PC-9 (cell line): ENCODE data around the gene PDE8A. TPM values are rescaled to one million over a fixed set of nuclear protein-coding genes. Genes with fewer than 3 reads are reported as not detected.

Experiments
- BruUV-seq: library from RNA; stranded (reverse); fragments of 400-500 nt; replicated peaks from 2 replicates; lab custom pipeline; 2021; lab: Mats Ljungman, UMichigan
- CTCF ChIA-PET: fragments of 300-600 bp; sonication (Branson Sonifier 250); formaldehyde crosslinking; loops from one replicate; lab custom pipeline; 2022; ENCODE audit warnings: antibody characterized with exemption; lab: Charles Lee
- POLR2A ChIA-PET: fragments of 300-600 bp; sonication (Branson Sonifier 250); formaldehyde crosslinking; loops from one replicate; lab custom pipeline; 2022; ENCODE audit warnings: antibody characterized with exemption; ENCODE audit not compliant: unreplicated experiment; lab: Charles Lee
- DNase-seq, 2 experiments: peaks; one replicate each; pipeline versions ENCODE4 v3.0.0 to v3.0.0-alpha.2; 2015 to 2022; ENCODE audit warnings: mixed read lengths in 1 of 2
- H2AFZ ChIP-seq: fragments of 200-600 bp; sonication (generic); 2 replicates; pipeline ENCODE4 v1.8.1; 2017; ENCODE audit warnings: antibody characterized with exemption
- H3F3A ChIP-seq: fragments of 200-600 bp; sonication (generic); 2 replicates; pipeline ENCODE4 v1.8.1; 2017; ENCODE audit warnings: antibody characterized with exemption, mild to moderate bottlenecking, low read depth; ENCODE audit not compliant: insufficient read depth
- H3K27ac ChIP-seq: fragments of 200-600 bp; sonication (generic); 2 replicates; pipeline ENCODE4 v1.6.1; 2016; ENCODE audit warnings: mixed run types
- H3K27me3 ChIP-seq: fragments of 200-600 bp; sonication (generic); 2 replicates; pipeline ENCODE4 v1.6.1; 2016; ENCODE audit warnings: low read depth, mixed run types; ENCODE audit not compliant: insufficient read depth
- H3K36me3 ChIP-seq: fragments of 200-600 bp; sonication (generic); 2 replicates; pipeline ENCODE4 v1.6.1; 2016; ENCODE audit warnings: low read depth, mixed run types
- H3K4me1 ChIP-seq: fragments of 200-600 bp; sonication (generic); replicated peaks from 2 replicates; pipeline ENCODE4 v1.6.1; 2016; ENCODE audit warnings: mixed run types; ENCODE audit not compliant: insufficient read depth
- H3K4me2 ChIP-seq: fragments of 200-600 bp; sonication (generic); 2 replicates; pipeline ENCODE4 v1.6.1; 2017; ENCODE audit warnings: mixed run types
- H3K4me3 ChIP-seq: fragments of 200-600 bp; sonication (generic); 2 replicates; pipeline ENCODE4 v1.6.1; 2016; ENCODE audit warnings: mixed run types
- H3K79me2 ChIP-seq: fragments of 200-600 bp; sonication (generic); 2 replicates; pipeline ENCODE4 v1.6.1; 2017; ENCODE audit warnings: low read depth, mixed run types
- H3K9me2 ChIP-seq: fragments of 200-600 bp; sonication (generic); 2 replicates; pipeline ENCODE4 v1.8.1; 2017; ENCODE audit warnings: mild to moderate bottlenecking; ENCODE audit not compliant: insufficient read depth
- H3K9me3 ChIP-seq: fragments of 200-600 bp; sonication (generic); 2 replicates; pipeline ENCODE4 v1.8.1; 2016; ENCODE audit warnings: low read depth; ENCODE audit not compliant: insufficient read depth
- H4K20me1 ChIP-seq: fragments of 200-600 bp; sonication (generic); 2 replicates; pipeline ENCODE4 v1.8.1; 2017; ENCODE audit not compliant: insufficient read depth
- CTCF ChIP-seq: fragments of 200-600 bp; sonication (generic); conservative IDR thresholded peaks from 2 replicates; pipeline ENCODE4 v1.6.1; 2017; ENCODE audit warnings: mixed run types, antibody characterized with exemption, mild to moderate bottlenecking, moderate library complexity
- EZH2 ChIP-seq: fragments of 200-600 bp; sonication (generic); IDR thresholded peaks from 2 replicates; pipeline ENCODE4 v1.8.0; 2017; ENCODE audit warnings: antibody characterized with exemption, low read depth
- intact Hi-C: fragments of 100-400 bp; cut with micrococcal nuclease; formaldehyde crosslinking; loops from one replicate; pipeline ENCODE4 v1.10.0; 2022; ENCODE audit not compliant: unreplicated experiment
- total RNA-seq: library from RNA; stranded (reverse); gene quantifications from 2 replicates; pipeline ENCODE4 v1.2.3, GENCODE V29; 2021

Gene PDE8A
- total RNA-seq, 1 experiment from 2014 or later: 47.3 TPM

- Histone ChIP-seq H2AFZ (no peak overlapping the region), H3K4me1 (peaks cover 8% of the 10 kb centered on the region), H4K20me1 (no peaks in the 10 kb centered on the region), H3K79me2 (no peaks in the 10 kb centered on the region), H3K27ac (no peak overlapping the region), H3K9me3 (no peaks in the 10 kb centered on the region), H3K4me3 (no peak overlapping the region), H3K36me3 (no peaks in the 10 kb centered on the region), H3K9me2 (no peaks in the 10 kb centered on the region), H3K4me2 (no peak overlapping the region), H3K27me3 (no peaks in the 10 kb centered on the region), H3F3A (no peaks in the 10 kb centered on the region)
- BruUV-seq: no TSS peak
- ChIA-PET CTCF (interaction anchor here (0.6 kb wide), 2 partner anchors 45 to 177 kb away, joined by 3 to 5 read pairs; no protein-coding TSS in a partner anchor), POLR2A (no interaction called here)
- no peak for DNase-seq
- TF ChIP-seq EZH2 (no peak), CTCF (no peak)
- intact Hi-C loops: no loop called here
Measured at GRCh38 chr15:84942456-84942855, 39.2 kb upstream of the PDE8A start.

- no peak for TF ChIP-seq EZH2
- Histone ChIP-seq H3F3A (no peaks in the 10 kb centered on the region; the same call in 1 of the 2 replicates), H3K27me3 (no peaks in the 10 kb centered on the region), H3K4me2 (no peak overlapping the region), H3K4me1 (peaks cover 25% of the 10 kb centered on the region), H3K4me3 (no peak overlapping the region), H3K79me2 (no peaks in the 10 kb centered on the region), H4K20me1 (no peaks in the 10 kb centered on the region), H3K9me2 (no peaks in the 10 kb centered on the region), H3K27ac (no peak overlapping the region), H3K36me3 (no peaks in the 10 kb centered on the region), H2AFZ (no peak overlapping the region), H3K9me3 (no peaks in the 10 kb centered on the region)
- no peak for DNase-seq
- no TSS peak for BruUV-seq
- intact Hi-C loops: no loop called here
- CTCF ChIA-PET: no interaction called here
- POLR2A ChIA-PET: no interaction called here
Measured at GRCh38 chr15:84944311-84944710, 37.3 kb upstream of the PDE8A start.

- H3K9me2 ChIP-seq: no peaks in the 10 kb centered on the region
- H3K79me2 ChIP-seq: no peaks in the 10 kb centered on the region
- H3K9me3 ChIP-seq: no peaks in the 10 kb centered on the region
- peaks cover 25% of the 10 kb centered on the region for H3K4me1 ChIP-seq
- no peak overlapping the region for H3K4me3 ChIP-seq
- H3K27ac ChIP-seq: no peak overlapping the region
- TF ChIP-seq EZH2 (no peak), CTCF (no peak)
- POLR2A ChIA-PET: no interaction called here
- H3F3A ChIP-seq: no peaks in the 10 kb centered on the region; the same call in 1 of the 2 replicates
- BruUV-seq: no TSS peak
- no peaks in the 10 kb centered on the region for H4K20me1 ChIP-seq
- H2AFZ ChIP-seq: no peak overlapping the region
- intact Hi-C loops: no loop called here
- CTCF ChIA-PET: no interaction called here
- H3K4me2 ChIP-seq: no peak overlapping the region
- H3K36me3 ChIP-seq: no peaks in the 10 kb centered on the region
- no peak for DNase-seq
- no peaks in the 10 kb centered on the region for H3K27me3 ChIP-seq
Measured at GRCh38 chr15:84944861-84945260, 36.8 kb upstream of the PDE8A start.
